Activated CD8-positive, alpha-beta memory T cell treated with anti-CD3 and anti-CD28 coated beads, Interleukin-2, amount 50 U/mL, for 24 hours (primary cell): ENCODE measurements around the gene NPLOC4.
"Not testable (repeated sequence)": the region's sequence is repeated elsewhere in the genome, so short reads cannot be mapped to it uniquely, and the experiment has no call there.

ENCODE experiments used
- DNase-seq: peaks from one replicate; pipeline ENCODE4 v3.0.0-alpha.2; 2020; ENCODE audit errors: extremely low read depth

The NPLOC4 gene

GRCh38 chr17:81584771-81585170 lies 52.1 kb downstream of the NPLOC4 start:
- DNase-seq = not testable (repeated sequence)

DNA sequence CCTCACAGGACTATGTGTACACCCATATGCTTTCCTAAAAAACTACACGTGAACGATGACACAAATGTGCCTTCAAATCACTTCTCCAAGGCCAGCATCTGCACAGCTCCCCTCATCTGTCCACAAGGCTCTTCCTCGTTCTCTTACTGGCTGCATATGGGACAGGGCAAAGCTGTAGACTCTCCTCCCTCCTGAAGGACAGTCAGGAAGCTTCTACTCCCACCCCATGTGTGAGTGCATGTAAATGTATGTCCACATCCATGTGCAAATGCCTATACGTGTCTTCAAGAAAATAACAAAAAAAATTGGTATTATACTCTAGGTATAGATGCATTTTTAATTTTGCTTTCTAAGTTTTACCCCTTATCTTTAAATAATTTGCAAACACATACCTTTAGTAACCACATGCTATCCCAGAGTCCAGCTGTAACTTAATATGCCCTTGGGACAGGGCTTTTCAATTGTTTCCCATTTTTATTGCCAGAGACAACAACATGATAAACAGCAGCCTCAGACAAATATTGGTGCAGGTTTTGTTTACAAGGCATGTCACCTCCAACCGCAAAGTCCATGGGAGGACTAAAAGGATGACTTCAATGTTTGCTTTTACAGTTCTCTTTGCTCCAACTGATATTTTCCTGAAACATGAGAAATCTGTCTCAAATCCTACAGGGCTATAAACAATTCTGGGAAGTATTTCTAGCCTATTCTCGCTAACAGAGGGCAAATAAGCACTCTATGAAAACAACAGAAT lies 53.1 kb downstream of the NPLOC4 start:
- no peak for DNase-seq

DNA sequence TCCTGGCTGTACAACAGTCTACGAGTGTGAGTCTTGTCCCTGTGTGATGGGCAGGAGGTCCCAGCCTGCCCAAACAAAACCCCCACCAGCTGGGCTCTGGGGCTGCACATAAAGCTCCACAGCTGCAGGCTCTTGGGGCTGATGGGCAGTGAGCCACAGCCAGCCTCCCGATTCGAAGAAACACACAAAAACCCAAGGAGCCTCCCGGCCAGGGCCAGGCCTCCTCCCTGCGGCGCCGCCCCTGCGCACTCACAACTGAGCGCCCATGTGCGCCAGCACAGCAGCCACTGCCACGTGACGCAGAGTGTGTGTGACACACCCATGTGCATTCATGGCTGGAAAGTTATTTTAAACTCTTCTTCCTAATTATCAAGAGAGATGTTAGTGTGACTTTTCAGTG lies 54.2 kb downstream of the NPLOC4 start:
- no peak for DNase-seq

GRCh38 chr17:81582341-81582740 lies 54.6 kb downstream of the NPLOC4 start:
- no peak for DNase-seq

DNA sequence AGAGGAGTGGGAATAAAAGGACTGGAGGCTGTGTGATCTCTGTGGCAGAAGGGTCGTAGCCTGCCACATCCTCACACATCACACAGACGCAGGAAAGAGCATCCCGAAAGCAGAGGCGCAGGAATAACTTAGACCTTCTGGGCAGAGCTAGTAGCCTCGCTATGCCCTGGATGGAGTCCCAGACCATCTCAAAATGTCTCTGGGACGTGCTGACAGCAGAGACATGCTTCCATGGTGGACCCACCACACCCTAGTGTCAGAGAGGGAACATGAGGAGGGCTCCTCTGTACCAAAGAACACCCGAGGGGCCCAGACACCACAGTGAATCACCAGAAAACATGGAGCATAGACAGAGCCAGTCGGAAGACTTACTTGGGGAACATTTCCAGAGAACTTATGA lies 55.2 kb downstream of the NPLOC4 start:
- DNase-seq = no peak

DNA sequence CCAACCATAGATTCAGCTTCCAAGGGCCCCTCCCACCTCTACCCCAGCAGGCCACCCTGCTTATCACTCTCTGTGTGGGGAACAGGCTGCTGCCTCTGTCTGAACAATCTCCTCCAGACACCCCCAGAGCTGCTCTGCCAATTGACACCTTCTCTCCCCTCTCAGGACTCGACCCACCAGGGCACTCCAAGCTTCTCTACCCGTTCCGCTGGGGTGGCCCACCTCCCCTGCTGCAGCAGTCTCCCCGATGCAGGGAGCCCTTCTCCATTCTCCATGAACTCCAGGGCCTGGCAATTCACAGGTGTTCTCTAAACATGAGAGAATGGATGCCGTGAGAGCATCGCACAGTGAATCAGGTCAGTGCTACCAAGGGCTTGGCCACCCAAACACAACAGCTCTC lies 56.4 kb downstream of the NPLOC4 start:
- no peak for DNase-seq

DNA sequence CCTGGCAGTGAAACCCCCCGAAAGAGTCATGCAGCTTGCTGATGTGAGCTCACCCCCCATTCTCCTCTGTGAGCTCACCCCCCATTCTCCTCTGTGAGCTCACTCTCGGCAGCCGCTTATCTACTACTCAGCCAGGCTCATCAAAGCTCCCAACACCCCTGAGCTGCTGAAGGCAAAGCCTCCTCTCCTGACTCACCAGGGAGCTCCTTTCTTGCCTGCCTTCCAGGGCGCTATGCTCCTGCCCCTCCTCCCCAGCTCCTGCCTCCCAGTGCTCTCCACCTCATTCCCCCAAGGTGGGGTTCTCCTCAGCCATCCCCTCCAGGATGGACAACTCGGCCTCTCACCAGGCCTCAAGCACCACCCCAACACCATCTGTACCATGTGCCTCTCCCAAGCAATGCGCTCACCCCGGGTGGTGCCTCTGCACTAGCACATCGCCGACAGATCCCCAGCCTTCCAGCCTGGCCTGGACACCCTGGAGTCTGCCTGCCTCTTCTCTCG lies 57.0 kb downstream of the NPLOC4 start:
- DNase-seq = no peak

DNA sequence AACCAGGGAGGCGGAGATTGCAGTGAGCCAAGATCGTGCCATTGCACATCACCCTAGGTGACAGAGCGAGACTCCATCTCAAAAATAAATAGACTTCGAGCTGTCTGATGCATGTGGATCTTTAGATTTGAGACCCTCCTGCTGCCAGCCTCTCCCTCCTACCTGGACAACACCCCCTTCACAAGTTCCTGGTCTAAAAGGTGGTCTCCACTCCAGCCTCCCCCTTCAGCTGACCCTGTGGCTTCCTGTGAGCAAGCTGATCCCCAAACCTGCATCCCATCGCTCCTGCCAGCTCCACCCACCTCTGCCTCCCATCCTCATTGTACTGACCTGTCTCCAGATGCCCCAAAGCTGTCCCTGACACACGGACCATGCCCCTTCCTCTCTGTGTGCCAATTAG lies 57.6 kb downstream of the NPLOC4 start:
- DNase-seq = no peak

DNA sequence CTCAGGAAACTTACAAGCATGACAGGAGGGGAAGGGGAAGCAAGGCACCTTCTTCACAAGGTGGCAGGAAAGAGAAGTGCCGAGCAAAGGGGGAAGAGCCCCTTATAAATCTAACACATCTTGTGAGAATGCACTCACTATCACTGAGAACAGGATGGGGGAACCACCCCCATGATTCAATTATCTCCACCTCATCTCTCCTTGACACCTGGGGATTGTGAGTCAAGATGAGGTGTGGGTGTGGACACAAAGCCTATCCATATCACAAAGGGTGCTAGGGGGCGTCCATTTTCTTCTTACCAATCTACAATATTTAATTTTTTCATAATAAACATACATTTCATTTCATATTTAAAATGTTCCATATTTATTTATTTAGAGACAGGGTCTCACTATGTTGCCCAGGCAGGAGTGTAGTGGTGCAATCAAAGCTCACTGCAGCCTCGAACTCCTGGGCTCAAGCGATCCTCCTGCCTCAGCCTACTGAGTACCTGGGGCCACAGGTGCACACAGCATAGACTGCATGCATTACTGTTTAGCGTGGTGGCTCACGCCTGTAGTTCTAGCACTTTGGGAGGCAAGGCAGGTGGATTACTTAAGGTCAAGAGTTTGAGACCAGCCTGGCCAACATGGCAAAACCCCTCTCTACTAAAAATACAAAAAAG lies 58.2 kb downstream of the NPLOC4 start:
- DNase-seq = no peak

GRCh38 chr17:81578038-81578441 lies 58.9 kb downstream of the NPLOC4 start:
- no peak for DNase-seq

DNA sequence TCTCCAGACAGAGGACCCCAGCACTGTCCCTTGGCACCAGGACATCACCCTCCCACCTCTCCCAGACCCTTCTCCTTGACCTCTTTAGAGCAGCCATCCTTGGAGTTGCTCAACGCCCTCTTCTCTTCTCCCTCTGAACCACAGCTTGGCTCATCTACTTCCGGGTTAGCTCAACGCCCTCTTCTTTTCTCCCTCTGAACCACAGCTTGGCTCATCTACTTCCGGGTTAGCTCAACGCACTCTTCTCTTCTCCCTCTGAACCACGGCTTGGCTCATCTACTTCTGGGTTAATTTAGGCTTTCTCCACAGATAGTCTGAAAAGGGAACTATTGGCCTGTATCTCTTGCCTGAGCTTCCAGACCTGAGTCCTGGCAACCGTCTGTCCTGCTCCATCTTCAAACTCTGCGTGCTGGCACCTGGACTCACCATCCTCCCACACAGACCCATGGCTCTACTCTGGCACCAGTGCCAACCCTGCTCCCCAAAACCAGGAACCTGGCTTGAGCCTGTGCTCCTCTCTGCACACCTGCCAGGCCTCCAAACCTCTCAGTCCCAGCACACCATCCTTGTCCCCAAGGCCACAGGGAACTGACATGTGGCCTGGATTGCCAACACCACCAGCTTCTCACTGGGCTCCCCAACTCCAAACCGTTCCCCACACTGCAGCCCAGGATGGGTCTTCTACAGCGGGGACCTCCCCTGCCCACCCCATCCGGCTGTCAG lies 59.5 kb downstream of the NPLOC4 start:
- DNase-seq = no peak

GRCh38 chr17:81576621-81577277 lies 60.2 kb downstream of the NPLOC4 start:
- no peak for DNase-seq

- no peak for DNase-seq
These were observed 61.1 kb downstream of the NPLOC4 start for GRCh38 chr17:81575836-81576235.

DNA sequence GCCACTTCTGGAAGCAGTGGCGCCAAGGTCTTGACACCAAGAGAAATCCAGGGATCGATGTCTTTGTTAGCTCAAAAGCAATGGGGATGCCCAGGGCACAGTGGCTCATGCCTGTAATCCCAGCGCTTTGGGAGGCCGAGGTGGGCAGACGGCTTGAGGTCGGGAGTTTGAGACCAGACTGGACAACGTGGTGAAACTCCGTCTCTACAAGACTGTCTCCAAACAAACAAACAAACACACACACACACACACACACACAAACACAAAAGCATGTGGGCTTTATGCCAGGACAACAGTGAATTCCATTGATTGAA lies 62.3 kb downstream of the NPLOC4 start:
- DNase-seq = no peak

- DNase-seq = no peak
These were observed 62.9 kb downstream of the NPLOC4 start for GRCh38 chr17:81573794-81574642.

- DNase-seq = no peak
These were observed 64.2 kb downstream of the NPLOC4 start for GRCh38 chr17:81572563-81573168.

DNA sequence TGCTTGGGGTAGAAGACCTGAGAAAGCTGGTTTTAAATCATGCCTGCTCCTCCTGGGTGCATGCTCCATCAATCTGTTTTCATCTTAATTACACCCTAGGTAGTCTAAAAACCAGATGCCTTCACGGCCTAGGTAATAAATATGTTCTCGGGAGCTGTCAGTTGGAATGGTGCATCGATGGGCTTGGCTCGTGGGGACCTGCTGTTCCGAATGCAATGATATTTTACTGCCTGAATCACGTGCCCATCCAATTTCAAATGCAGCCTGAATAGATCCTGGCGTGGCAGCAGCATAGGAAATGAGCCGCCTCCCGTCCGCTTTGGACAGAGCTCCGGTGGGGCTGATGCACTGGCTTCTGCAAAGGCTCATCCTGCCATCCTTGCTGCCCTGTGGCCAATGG lies 65.9 kb downstream of the NPLOC4 start:
- no peak for DNase-seq

DNA sequence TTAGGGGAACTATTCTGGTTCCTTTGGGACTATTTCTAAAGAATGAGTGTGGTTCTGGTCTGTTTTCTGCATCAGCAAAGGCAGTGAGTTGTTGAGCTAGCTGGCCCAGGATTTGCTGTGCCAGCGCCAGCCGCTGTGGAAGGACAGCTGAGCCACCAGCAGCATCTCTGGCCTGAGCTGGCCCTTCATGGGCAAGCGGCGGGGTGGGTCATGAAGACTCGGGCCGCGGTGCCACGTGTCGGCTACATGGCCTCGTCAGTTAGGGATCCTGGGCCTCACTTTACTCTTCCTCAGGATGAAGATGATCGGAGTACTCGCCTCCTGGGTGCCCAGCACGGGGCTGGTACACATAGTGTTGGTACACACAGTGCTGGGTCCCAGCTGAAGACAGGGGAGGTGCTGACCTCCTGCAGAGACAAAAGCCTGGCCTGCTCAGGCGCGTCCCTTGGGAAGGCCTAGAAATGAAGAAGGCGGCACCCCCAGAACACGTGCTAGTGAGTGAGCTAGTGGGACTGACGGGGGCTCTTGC lies 66.9 kb downstream of the NPLOC4 start:
- no peak for DNase-seq

GRCh38 chr17:81568416-81568815 lies 68.5 kb downstream of the NPLOC4 start:
- no peak for DNase-seq

DNA sequence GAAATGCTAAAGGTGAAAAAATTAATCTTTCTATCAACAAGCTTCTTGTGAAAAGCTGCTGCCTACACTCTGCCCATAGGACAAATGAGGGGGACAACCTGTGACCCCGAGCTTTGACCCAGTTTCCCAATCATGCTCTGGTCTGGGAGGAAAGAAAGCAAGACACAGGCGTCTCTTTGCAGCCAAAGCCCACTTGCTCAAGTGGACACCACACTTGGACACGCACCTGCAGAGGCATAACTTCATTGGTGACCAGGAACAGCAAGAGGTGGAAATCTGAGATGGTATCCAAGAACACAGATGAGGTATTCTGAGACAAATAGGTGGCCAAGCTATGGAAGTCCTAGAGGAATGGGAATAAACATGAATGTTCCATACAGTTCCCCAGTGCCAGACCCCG lies 69.7 kb downstream of the NPLOC4 start:
- DNase-seq = no peak
